Lung (tissue), 12 donors: ENCODE data around the gene TRMT2A. TPM values are rescaled to one million over a fixed set of nuclear protein-coding genes. Genes with fewer than 3 reads are reported as not detected.

Source experiments
- ATAC-seq: fragments of 200-7000 bp; cut with Tn5 transposase; one replicate; pipeline ENCODE4 v1.9.1; 2020; ENCODE audit warnings: moderate number of reproducible peaks; ENCODE audit not compliant: insufficient read depth, low FRiP score
- DNase-seq, 3 donors: peaks; one replicate each; pipeline ENCODE4 v3.0.0-alpha.2; 2013 to 2017
- H3K27ac ChIP-seq, 2 donors: one replicate each; pipeline ENCODE4 v1.5.1; 2013; ENCODE audit warnings: mild to moderate bottlenecking in 2 of 2, moderate library complexity in 2 of 2, control low read depth in 1 of 2, inconsistent platforms in 1 of 2, low read depth in 1 of 2, low read length in 1 of 2
- H3K27me3 ChIP-seq, 3 donors: one replicate each; pipeline ENCODE4 v1.5.1; 2013; ENCODE audit warnings: low read length in 2 of 3; ENCODE audit not compliant: control insufficient read depth in 3 of 3, insufficient read depth in 3 of 3
- H3K36me3 ChIP-seq, 4 donors: one replicate each; pipeline ENCODE4 v1.5.1; 2013; ENCODE audit warnings: low read length in 4 of 4, mild to moderate bottlenecking in 1 of 4, moderate library complexity in 1 of 4; ENCODE audit not compliant: control insufficient read depth in 4 of 4, insufficient read depth in 4 of 4
- H3K4me1 ChIP-seq, 5 donors: one replicate each; pipeline ENCODE4 v1.5.1; 2013; ENCODE audit warnings: low read length in 5 of 5, mild to moderate bottlenecking in 2 of 5, moderate library complexity in 1 of 5; ENCODE audit not compliant: control insufficient read depth in 5 of 5, insufficient read depth in 5 of 5
- H3K4me3 ChIP-seq: one replicate; pipeline ENCODE4 v1.5.1; 2013; ENCODE audit warnings: mild to moderate bottlenecking, control low read depth, moderate library complexity
- H3K9ac ChIP-seq, 2 donors: one replicate each; pipeline ENCODE4 v1.5.1; 2013; ENCODE audit warnings: low read length in 2 of 2, control low read depth in 1 of 2; ENCODE audit not compliant: insufficient read depth in 1 of 2
- H3K9me3 ChIP-seq, 4 donors: one replicate each; pipeline ENCODE4 v1.5.1; 2013; ENCODE audit warnings: low read length in 3 of 4, mild to moderate bottlenecking in 1 of 4, moderate library complexity in 1 of 4; ENCODE audit not compliant: control insufficient read depth in 4 of 4, insufficient read depth in 3 of 4
- WGBS, 2 donors: extraction: QIAGEN DNeasy Blood & Tissue Kit; methylation state at CpG; one replicate each; pipeline ENCODE4 v1.1.7; 2013; 5-methylcytosine and 5-hydroxymethylcytosine counted together
- polyA plus RNA-seq, 2 donors: library from polyadenylated mRNA; stranded (reverse); fragments of 200-250 nt; gene quantifications; one replicate each; pipeline ENCODE4 v1.2.1, GENCODE V29; 2013
- total RNA-seq, 2 donors: library from RNA; depleted of rRNA in 1 of 2; stranded (reverse); fragments of >200 nt in 1 of 2; gene quantifications; one replicate each; pipeline ENCODE4 v1.2.1, GENCODE V29; 2014 to 2021
- TF ChIP-seq, protein P1 (sequence below): IDR thresholded peaks from 2 replicates; pipeline ENCODE4 v1.5.1; 2012; ENCODE audit warnings: mild to moderate bottlenecking; ENCODE audit errors: control extremely low read depth, extremely low read depth
- donor health status: control.
- donor health status: control.
- donor health status: Bipolar disorder and iron deficiency.
- donor health status: healthy.
- donor health status: DM: yes; HTN: yes; CAD: no.

TRMT2A gene
- total and polyA plus RNA-seq, 4 donors, result 37.5 to 71.1 (median 55.4) TPM

DNA sequence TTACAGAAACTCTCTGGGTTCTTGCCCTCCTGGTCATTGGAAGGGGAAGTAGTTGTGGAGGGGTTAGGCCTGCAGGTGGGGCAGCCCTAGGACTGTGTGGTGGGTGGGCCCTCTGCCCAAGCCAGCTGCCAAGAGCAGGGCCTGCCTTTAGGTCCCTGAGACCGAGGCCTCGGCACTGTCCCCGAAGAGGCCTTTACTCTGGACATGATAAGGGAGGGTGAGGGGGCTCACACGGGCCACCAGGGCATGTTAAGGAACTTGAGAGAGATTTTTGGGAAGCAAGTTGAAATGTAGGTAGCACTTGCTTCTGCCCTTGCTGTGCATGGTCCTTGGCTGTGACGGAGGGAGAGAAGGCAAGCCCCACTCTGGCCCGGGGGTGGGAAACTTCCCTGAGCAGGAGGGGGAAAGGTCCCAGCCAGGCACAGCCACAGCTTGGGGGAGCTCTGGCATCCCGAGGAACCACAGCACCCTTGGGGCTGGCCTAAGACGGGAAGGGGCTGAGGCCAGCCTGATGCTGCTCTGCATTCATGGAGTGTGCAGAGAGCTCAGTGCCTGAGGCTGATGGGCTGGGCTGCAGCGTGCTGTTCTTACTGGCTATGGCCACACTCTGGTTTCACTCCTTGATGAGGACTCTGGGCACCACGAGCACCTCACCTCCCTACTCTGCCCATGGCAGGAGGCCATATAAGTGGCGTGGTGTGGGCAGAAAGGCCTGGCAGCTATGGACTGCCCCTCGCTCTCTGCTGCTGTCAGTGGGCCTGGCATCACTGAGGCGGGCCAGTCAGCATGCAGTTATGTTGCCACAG lies 8.9 kb downstream of the TRMT2A start:
- peaks cover 7 to 80% (median 34%) of the 10 kb centered on the region in 4 donors for H3K36me3 ChIP-seq
- WGBS, 2 donors, result 85 to 93% methylated on average over 13 of the region's 13 CpGs
- H3K9ac ChIP-seq, result no peak overlapping the region
- no peaks in the 10 kb centered on the region for H3K27me3 ChIP-seq
- H3K4me1 ChIP-seq, result no peaks in the 10 kb centered on the region
- TF ChIP-seq, protein P1, sequence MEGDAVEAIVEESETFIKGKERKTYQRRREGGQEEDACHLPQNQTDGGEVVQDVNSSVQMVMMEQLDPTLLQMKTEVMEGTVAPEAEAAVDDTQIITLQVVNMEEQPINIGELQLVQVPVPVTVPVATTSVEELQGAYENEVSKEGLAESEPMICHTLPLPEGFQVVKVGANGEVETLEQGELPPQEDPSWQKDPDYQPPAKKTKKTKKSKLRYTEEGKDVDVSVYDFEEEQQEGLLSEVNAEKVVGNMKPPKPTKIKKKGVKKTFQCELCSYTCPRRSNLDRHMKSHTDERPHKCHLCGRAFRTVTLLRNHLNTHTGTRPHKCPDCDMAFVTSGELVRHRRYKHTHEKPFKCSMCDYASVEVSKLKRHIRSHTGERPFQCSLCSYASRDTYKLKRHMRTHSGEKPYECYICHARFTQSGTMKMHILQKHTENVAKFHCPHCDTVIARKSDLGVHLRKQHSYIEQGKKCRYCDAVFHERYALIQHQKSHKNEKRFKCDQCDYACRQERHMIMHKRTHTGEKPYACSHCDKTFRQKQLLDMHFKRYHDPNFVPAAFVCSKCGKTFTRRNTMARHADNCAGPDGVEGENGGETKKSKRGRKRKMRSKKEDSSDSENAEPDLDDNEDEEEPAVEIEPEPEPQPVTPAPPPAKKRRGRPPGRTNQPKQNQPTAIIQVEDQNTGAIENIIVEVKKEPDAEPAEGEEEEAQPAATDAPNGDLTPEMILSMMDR, result no peak
- no peaks in the 10 kb centered on the region for H3K9me3 ChIP-seq
- DNase-seq (no peak), ATAC-seq (no peak)
- no peak overlapping the region for H3K4me3 ChIP-seq
- no peak overlapping the region for H3K27ac ChIP-seq

DNA sequence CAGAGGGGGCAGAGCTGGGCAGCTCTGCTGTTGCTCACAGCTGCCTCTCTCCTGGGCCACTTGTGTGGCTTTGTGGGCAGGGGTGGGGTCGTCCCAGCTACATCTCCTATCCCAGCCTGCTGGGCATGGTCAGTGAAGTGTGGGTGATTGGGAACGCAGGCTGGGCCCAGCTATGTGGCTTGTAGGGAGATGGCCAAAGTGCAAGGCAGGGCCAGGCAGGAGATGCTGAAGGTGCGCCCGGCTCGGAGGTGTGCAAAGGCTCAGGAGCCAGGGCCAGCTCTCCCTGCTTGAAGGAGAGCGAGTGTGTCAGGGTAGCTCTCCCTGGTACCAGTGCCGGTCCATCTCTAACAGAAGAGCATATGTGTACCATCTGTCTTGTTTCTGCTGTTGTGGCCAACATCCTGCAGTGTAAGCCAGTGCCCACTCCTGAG lies 9.5 kb downstream of the TRMT2A start:
- peaks cover 7 to 73% (median 34%) of the 10 kb centered on the region in 4 donors for H3K36me3 ChIP-seq
- no peak for DNase-seq

DNA sequence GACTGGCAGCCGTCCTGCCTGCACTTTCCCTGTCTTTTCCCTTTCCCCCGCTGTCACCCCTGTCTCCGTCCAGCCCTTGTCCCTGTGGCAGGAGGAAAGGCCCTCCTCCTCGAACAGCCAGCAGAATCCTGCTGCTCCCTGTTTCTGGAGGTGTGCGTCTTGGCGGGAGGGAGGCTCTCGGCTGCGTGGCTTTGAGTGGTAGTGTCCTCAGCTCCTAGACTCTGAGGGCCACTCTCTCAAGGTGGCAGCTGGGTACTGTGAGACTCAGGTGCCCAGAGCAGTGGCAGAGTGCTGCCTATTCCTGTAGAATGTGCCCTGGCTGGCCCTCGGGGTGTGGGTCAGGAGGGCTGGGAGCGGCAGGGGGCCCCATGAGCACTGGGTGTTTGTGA lies 10.2 kb downstream of the TRMT2A start:
- Histone ChIP-seq H3K9me3 (no peaks in the 10 kb centered on the region), H3K27me3 (no peaks in the 10 kb centered on the region), H3K36me3 (peaks cover 7 to 73% (median 34%) of the 10 kb centered on the region in 4 donors), H3K4me3 (no peak overlapping the region), H3K4me1 (no peaks in the 10 kb centered on the region), H3K9ac (no peak overlapping the region), H3K27ac (no peak overlapping the region)
- TF ChIP-seq, protein P1, result no peak
- DNase-seq (no peak), ATAC-seq (no peak)
- WGBS, 2 donors, result 94 to 95% methylated on average over 10 of the region's 10 CpGs

More for the DNA sequence above, 9.5 kb downstream of the TRMT2A start:
- ATAC-seq, result no peak
- H3K27ac ChIP-seq, result no peak overlapping the region
- H3K9me3 ChIP-seq, result no peaks in the 10 kb centered on the region
- H3K27me3 ChIP-seq, result no peaks in the 10 kb centered on the region
- TF ChIP-seq, protein P1, result no peak
- 94 to 100% methylated on average over 7 of the region's 7 CpGs for WGBS, 2 donors
- H3K9ac ChIP-seq, result no peak overlapping the region
- H3K4me1 ChIP-seq, result no peaks in the 10 kb centered on the region
- H3K4me3 ChIP-seq, result no peak overlapping the region
